ENCODE results near the gene SCAI.

SCAI gene

GRCh38 chr9:125153712-125154367 lies 10.5 kb upstream of the SCAI start:
- TF ChIP-seq FOXM1 (IDR thresholded peaks at IDR 0.05; ENCODE audit: borderline replicate concordance, low read depth) (no peak), ZBTB7A (IDR thresholded peaks at IDR 0.05; ENCODE audit: low read depth) (no peak), CREB1 (IDR thresholded peaks at IDR 0.05; ENCODE audit: low read depth) (no peak), EP300 (IDR thresholded peaks at IDR 0.05; ENCODE audit: borderline replicate concordance) (no peak), TAF1 (IDR thresholded peaks at IDR 0.05; ENCODE audit: low read depth) (no peak), TEAD4 (IDR thresholded peaks at IDR 0.05) (no peak), YY1 (IDR thresholded peaks at IDR 0.05; ENCODE audit: low read depth) (no peak), RAD21 (IDR thresholded peaks at IDR 0.05; ENCODE audit: low read depth) (no peak), REST (IDR thresholded peaks at IDR 0.05; ENCODE audit: low read depth) (no peak), MAX (IDR thresholded peaks at IDR 0.05) (no peak), NFIC (IDR thresholded peaks at IDR 0.05) (no peak), EGR1 (IDR thresholded peaks at IDR 0.05) (no peak), TCF12 (IDR thresholded peaks at IDR 0.05; ENCODE audit: low read depth) (no peak), USF1 (IDR thresholded peaks at IDR 0.05) (no peak), CEBPB (IDR thresholded peaks at IDR 0.05) (no peak)

- TF ChIP-seq NFIC (IDR thresholded peaks at IDR 0.05) (no peak), REST (IDR thresholded peaks at IDR 0.05; ENCODE audit: low read depth) (no peak), CEBPB (IDR thresholded peaks at IDR 0.05) (no peak), USF1 (IDR thresholded peaks at IDR 0.05) (no peak), TEAD4 (IDR thresholded peaks at IDR 0.05) (no peak), TAF1 (IDR thresholded peaks at IDR 0.05; ENCODE audit: low read depth) (no peak), FOXM1 (IDR thresholded peaks at IDR 0.05; ENCODE audit: borderline replicate concordance, low read depth) (no peak), EP300 (IDR thresholded peaks at IDR 0.05; ENCODE audit: borderline replicate concordance) (no peak), RAD21 (IDR thresholded peaks at IDR 0.05; ENCODE audit: low read depth) (no peak), ZBTB7A (IDR thresholded peaks at IDR 0.05; ENCODE audit: low read depth) (no peak), EGR1 (IDR thresholded peaks at IDR 0.05) (no peak), TCF12 (IDR thresholded peaks at IDR 0.05; ENCODE audit: low read depth) (no peak), MAX (IDR thresholded peaks at IDR 0.05) (no peak), CREB1 (IDR thresholded peaks at IDR 0.05; ENCODE audit: low read depth) (no peak), YY1 (IDR thresholded peaks at IDR 0.05; ENCODE audit: low read depth) (no peak)
These were observed 8.4 kb upstream of the SCAI start for GRCh38 chr9:125151730-125152129.

- no peak for TF ChIP-seq CREB1 (IDR thresholded peaks at IDR 0.05; ENCODE audit: low read depth)
- TF ChIP-seq CEBPB (IDR thresholded peaks at IDR 0.05) = no peak
- no peak for TF ChIP-seq RAD21 (IDR thresholded peaks at IDR 0.05; ENCODE audit: low read depth)
- no peak for TF ChIP-seq EP300 (IDR thresholded peaks at IDR 0.05; ENCODE audit: borderline replicate concordance)
- TF ChIP-seq MAX (IDR thresholded peaks at IDR 0.05) = no peak
- TF ChIP-seq TEAD4 (IDR thresholded peaks at IDR 0.05) = no peak
- no peak for TF ChIP-seq ZBTB7A (IDR thresholded peaks at IDR 0.05; ENCODE audit: low read depth)
- no peak for TF ChIP-seq USF1 (IDR thresholded peaks at IDR 0.05)
- no peak for TF ChIP-seq REST (IDR thresholded peaks at IDR 0.05; ENCODE audit: low read depth)
- no peak for TF ChIP-seq YY1 (IDR thresholded peaks at IDR 0.05; ENCODE audit: low read depth)
- TF ChIP-seq TAF1 (IDR thresholded peaks at IDR 0.05; ENCODE audit: low read depth) = no peak
These were observed 7.3 kb upstream of the SCAI start for GRCh38 chr9:125150349-125151245.

Measured in Ishikawa (cell line).